HG02642 (cell line): ENCODE measurements around the gene MAPRE2.
"Not testable (repeated sequence)": the region's sequence is repeated elsewhere in the genome, so short reads cannot be mapped to it uniquely, and the experiment has no call there.

Experiments
- ATAC-seq: cut with Tn5 transposase; IDR thresholded peaks from one replicate; pipeline ENCODE4 v1.9.1; 2021; ENCODE audit warnings: mild to moderate bottlenecking; ENCODE audit not compliant: unreplicated experiment, poor library complexity

MAPRE2 gene

GRCh38 chr18:35085450-35086380, 44.5 kb downstream of the MAPRE2 start:
- ATAC-seq, result no peak

DNA sequence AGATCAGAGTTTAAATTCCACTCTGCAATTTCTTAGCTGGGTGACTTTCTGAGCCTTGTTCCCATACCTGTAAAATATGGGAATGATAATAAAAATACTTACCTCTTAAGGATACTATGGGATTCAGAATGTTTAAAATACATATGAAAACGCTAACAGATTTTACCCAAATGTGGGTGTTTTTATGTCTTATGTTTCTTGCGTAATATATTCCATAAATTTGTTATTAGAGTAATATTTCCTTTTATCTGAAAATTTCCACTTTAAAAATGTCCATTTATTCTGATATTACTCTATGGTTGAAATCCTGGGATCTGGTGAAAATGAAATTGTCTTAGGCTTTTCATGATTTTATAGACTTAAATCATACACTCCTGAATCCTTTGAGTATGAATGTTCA, 45.5 kb downstream of the MAPRE2 start:
- ATAC-seq, result no peak

GRCh38 chr18:35087726-35088125, 46.5 kb downstream of the MAPRE2 start:
- ATAC-seq, result no peak

GRCh38 chr18:35088921-35089320, 47.7 kb downstream of the MAPRE2 start:
- no peak for ATAC-seq

DNA sequence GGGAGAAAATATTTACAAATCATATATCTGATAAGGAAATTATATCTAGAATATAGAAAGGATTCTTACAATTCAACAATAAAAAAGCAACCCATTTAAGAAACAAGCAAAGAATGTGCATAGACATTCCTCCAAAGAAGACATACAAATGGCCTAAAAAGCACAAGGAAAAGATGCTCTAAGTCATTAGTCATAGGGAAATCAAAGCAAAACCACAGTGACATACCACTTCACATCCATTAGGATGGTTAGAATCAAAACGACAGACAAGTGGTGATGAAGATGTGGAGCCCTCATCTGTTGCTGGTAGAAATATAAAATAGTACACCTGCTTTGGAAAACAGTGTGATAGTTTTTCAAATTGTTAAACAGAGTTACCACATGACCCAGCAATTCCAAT, 48.2 kb downstream of the MAPRE2 start:
- no peak for ATAC-seq

- ATAC-seq, result no peak
Measured at GRCh38 chr18:35089891-35090550, 48.8 kb downstream of the MAPRE2 start.

- ATAC-seq, result no peak
Measured at GRCh38 chr18:35091841-35092240, 50.6 kb downstream of the MAPRE2 start.

- ATAC-seq, result peak; percentile 87
Measured at GRCh38 chr18:35095983-35096676, 54.9 kb downstream of the MAPRE2 start.

DNA sequence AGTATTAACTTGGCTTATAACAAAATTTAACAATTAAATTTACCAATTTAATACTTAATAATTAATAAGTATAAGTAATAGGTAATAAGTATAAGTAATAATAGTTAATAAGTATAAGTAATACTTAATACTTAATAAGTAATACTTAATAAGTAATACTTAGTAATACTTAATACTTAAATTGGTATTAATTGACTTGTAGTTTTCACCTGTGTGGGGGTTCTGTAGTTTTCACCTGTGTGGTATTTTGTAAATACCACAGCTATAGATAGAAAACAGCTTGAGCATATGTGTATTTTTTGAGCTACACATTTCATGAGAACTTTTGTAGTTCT, 55.4 kb downstream of the MAPRE2 start:
- no peak for ATAC-seq

DNA sequence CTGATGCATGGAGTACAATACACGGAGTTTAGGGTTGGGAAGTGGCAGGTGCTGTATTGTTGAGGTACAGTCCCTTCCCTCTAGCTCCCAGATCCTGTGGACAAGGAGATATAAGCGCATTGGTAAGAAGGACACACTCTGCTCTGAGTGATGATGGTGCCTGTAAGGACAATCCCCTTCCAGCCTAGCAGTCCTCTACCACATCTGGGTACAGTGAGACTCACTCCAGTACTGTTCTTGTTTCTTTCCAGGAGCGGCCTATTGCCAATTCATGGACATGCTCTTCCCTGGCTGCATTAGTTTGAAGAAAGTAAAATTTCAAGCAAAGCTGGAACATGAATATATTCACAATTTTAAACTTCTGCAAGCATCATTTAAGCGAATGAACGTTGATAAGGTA, 56.0 kb downstream of the MAPRE2 start:
- ATAC-seq, result no peak

DNA sequence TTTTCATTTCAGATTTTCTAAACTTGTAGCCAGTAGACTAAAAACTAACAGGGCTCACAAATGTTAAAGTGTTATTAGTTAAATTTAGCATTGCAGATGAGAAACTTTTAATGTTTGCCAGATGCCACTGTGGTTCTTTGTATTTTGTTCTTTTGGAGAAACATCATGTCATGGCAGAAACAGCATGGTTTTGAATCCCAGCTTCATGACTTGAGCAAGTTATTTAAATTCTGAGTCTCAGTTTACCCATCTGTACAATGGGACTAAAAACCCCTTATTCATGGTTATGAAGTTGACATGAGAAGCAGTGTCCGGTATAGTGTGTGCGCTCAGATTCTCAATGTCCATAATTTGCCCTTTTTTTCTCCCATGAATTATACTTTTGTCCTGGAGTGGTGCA, 56.5 kb downstream of the MAPRE2 start:
- ATAC-seq, result no peak

- no peak for ATAC-seq
Measured at GRCh38 chr18:35099911-35100310, 58.7 kb downstream of the MAPRE2 start.

GRCh38 chr18:35104391-35105051, 63.3 kb downstream of the MAPRE2 start:
- ATAC-seq, result no peak

GRCh38 chr18:35106013-35106844, 65.0 kb downstream of the MAPRE2 start:
- ATAC-seq, result no peak

- ATAC-seq, result no peak
Measured at GRCh38 chr18:35106845-35107148, 65.6 kb downstream of the MAPRE2 start.

- ATAC-seq, result no peak
Measured at GRCh38 chr18:35107216-35107615, 66.0 kb downstream of the MAPRE2 start.

GRCh38 chr18:35108088-35108487, 66.9 kb downstream of the MAPRE2 start:
- not testable (repeated sequence) for ATAC-seq

- ATAC-seq, result no peak
Measured at GRCh38 chr18:35110059-35110458, 68.8 kb downstream of the MAPRE2 start.

DNA sequence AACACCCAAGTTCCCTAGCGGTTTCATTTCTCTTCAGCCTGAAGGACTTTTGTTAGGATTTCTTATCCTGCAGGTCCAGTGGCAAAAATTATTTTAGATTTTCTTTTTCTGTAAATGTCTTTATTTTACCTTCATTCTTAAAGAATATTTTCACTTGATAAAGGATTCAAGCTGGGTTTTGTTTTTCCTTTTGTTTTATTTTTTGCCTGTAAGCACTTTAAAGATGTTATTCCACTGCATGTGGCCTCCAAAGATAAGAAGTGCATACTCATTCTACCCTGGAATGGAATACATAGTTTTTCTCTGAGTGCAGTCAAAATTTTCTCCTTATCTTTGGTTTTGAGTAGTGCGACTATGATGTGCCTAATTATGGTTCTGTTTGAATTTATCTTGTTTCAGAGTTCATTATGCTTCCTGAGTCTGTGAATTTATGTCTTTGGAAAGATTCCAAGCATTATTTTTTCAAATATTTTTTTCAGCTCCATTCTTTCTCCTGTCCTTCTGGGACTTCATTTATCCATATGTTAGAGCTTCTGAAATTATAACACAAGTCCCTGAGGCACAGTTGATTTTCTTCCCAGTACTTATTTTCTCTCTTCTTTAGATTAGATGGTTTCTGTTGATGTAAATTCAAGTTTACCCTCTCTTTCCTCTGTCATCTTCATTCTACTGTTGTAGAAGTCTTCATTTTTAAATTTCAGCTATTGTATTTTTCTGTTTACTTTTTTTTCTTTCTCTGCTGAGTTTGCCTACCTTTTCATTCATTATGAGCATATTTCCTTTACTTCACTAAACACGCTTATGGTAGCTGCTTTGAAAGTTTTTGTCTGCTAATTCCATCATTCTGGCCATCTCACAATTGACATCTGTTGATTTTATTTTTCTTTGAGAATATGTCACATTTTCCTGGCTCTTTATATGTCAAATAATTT, 69.6 kb downstream of the MAPRE2 start:
- no peak for ATAC-seq
